ENCODE data around the gene CALML4.
"Not testable (repeated sequence)": the region's sequence is repeated elsewhere in the genome, so short reads cannot be mapped to it uniquely, and the experiment has no call there.

The CALML4 gene

GRCh38 chr15:68224546-68225250 is 19.6 kb upstream of the CALML4 start:
- DNase-seq: no peak

GRCh38 chr15:68224108-68224507 is 19.0 kb upstream of the CALML4 start:
- no peak for DNase-seq

GRCh38 chr15:68223171-68223570 is 18.0 kb upstream of the CALML4 start:
- DNase-seq: no peak

GRCh38 chr15:68222432-68222743 is 17.3 kb upstream of the CALML4 start:
- DNase-seq: not testable (repeated sequence)

- DNase-seq: not testable (repeated sequence)
Observed at GRCh38 chr15:68221530-68222431, 16.6 kb upstream of the CALML4 start.

GRCh38 chr15:68220967-68221366 is 15.8 kb upstream of the CALML4 start:
- DNase-seq: no peak

GRCh38 chr15:68220489-68220888 is 15.4 kb upstream of the CALML4 start:
- DNase-seq: no peak

GRCh38 chr15:68218847-68219798 is 14.0 kb upstream of the CALML4 start:
- DNase-seq: no peak

- DNase-seq: no peak
Observed at GRCh38 chr15:68218331-68218730, 13.2 kb upstream of the CALML4 start.

- DNase-seq: no peak
Observed at GRCh38 chr15:68217341-68217740, 12.2 kb upstream of the CALML4 start.

GRCh38 chr15:68214838-68215254 is 9.7 kb upstream of the CALML4 start:
- DNase-seq: no peak

- DNase-seq: no peak
Observed at GRCh38 chr15:68213991-68214837, 9.1 kb upstream of the CALML4 start.

- DNase-seq: not testable (repeated sequence)
Observed at GRCh38 chr15:68213491-68213845, 8.3 kb upstream of the CALML4 start.

- no peak for DNase-seq
Observed at GRCh38 chr15:68211656-68212320, 6.7 kb upstream of the CALML4 start.

- peak; percentile 52 for DNase-seq
Observed at GRCh38 chr15:68210821-68211655, 5.9 kb upstream of the CALML4 start.

GRCh38 chr15:68210409-68210756 is 5.3 kb upstream of the CALML4 start:
- no peak for DNase-seq

- peak; percentile 62 for DNase-seq
Observed at GRCh38 chr15:68209735-68210408, 4.7 kb upstream of the CALML4 start.

- no peak for DNase-seq
Observed at GRCh38 chr15:68209272-68209671, 4.1 kb upstream of the CALML4 start.

- DNase-seq: no peak
Observed at GRCh38 chr15:68208636-68209240, 3.6 kb upstream of the CALML4 start.

- DNase-seq: no peak
Observed at GRCh38 chr15:68208136-68208535, 3.0 kb upstream of the CALML4 start.
